ENCODE measurements around the gene TOP2A.
"Not testable (repeated sequence)": the region's sequence is repeated elsewhere in the genome, so short reads cannot be mapped to it uniquely, and the experiment has no call there.

The TOP2A gene

DNA sequence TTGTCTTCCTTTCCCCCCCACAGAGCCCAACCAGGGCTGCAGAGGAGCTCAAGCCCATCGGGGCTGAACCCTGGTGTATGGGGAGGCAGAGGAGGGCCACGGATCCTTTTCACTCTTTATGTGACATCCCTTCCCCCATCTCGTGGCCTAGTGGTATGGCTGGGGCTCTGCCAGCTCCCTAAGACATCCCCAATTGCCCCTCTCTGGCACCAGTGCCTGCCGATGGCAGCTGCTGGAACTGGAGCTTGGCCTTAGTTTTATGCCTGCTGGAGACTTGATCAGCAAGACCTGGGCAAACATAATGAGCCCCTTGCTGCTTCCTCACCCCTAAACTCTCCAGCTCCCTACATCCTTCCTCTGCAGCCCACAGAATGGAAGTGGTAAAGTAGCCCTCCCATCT, 8.0 kb upstream of the TOP2A start:
- DNase-seq: no peak

DNA sequence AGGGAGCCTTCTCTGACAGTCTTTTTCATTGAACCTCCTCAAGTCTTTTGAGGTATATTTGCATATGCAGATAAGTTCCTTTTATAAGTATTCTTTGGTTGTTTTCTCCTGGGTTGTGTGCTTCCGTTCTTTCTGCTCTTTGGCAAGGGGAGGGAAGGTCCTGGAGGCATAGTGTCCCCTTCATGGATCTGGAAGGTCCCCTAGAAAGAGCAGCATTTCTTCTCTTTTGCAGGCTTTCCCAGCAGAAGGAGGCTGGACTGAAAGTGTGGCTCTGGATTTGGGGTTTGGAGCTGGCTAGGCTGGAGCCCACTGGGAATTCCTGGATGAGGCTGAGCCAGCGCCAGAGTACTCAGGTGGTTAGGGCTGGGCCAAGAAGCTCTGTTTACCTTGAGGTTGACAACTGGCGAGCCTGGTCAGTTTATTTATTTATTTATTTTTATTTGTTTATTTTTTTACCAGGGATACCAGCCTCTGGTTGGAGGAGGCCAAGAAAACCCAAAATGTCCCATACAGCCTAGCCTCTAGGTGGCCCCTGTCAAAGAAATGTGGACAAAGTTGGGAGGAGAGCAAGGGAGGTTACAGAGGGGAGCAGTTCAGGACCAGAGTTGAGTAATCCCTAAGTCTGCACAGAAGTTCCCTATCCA, 5.4 kb upstream of the TOP2A start:
- no peak for DNase-seq

DNA sequence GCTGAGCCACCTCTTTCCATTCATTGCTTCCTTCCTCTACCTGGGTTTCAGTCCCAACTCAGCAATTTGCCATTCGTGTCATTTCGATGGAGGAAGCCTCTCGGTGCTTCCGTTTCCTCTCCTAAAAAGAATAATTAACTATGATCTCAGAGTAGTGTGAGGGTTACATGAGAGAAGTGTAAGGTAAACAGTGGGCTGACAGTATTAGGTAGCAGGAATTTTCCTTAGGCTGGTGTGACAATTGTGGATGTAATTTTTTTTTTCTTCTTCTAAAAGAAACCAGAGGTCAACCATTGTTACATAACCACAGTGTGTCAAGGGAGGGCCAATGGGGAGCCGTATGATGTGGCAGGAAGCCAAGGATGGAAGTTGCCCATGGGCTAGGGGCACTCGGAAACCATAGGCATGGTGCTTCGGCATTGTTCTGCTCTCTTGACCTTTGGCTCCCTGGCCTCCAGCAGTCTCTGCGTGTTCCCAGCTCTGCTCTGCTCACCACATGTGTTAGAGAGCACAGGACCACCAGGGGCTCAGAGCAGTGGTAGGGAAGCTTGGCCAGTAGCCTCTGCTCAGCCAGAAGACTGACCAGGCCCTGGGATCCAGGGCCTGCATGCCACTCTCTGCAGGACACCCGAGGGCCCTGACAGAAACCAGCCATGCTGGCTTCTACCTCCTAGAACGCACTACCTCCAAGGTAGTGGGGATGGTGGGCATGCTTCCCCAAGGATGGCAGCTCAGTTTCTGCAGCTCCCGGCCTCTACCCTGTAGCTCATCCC, 2.0 kb upstream of the TOP2A start:
- no peak for DNase-seq

DNA sequence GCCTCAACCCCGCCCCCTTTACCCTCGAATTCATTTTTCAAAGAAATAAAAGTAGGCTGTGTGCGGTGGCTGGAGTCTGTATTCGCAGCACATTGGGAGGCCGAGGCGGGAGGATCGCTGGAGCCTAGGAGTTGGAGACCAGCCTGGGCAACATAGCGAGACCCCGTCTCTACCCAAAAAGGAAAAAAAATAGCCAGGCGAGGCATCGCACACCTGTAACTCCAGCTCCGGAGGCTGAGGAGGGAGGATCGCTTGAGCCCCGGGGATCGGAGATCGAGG, 671 bp upstream of the TOP2A start:
- no peak for DNase-seq

DNA sequence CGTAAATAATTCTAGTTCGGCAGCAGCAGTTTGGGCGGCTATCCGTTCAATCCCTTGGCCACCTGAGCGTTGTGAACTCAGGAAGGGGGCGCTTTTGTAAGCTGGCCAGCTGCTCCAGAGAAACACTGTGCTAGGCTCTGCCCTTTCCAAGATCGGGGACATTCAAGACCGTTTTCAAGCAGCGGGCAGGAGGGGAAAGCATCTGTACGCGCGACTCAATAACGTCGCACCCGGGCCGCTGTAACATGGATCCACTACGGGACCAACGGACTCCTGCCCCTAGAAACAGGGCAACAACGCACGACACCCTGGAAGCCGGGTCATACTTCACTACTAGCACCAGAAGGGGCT, 463 bp downstream of the TOP2A start:
- DNase-seq: peak; percentile 20

DNA sequence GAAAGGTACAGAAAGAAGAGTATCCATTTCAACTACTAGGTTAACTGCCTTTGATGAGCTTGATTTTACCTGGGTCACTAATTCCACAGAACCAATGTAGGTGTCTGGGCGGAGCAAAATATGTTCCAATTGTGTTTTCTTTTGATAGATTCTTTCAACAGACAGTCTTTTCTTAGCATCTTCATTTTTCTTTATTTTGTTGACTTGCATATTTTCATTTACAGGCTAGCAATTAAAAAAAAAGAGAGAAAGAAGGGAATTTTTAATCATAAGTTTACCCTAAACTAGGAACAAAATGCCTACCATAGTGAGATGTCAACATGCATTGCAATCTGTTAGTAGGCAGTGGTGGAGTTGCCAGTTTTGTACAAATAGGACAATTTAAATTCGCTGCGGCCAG, 1.0 kb downstream of the TOP2A start:
- no peak for DNase-seq

DNA sequence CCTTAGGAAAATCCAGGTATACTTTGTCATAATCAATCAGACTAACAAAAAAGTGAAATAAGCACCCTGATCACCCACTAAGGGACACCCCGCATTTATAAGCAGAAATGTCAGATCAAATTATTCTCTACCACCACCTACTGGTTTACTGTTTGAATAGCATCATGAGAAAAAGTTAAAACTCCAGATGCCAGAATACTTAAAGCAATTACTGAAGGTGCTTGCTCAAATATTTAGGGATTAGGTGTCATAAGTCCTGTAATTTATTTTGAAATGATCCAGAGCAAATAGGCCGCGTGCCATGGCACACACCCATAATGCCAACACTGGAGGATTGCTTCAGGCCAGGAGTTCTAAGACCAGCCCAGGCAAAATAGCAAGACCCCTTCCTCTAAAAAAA, 2.3 kb downstream of the TOP2A start:
- DNase-seq: peak; percentile 42

DNA sequence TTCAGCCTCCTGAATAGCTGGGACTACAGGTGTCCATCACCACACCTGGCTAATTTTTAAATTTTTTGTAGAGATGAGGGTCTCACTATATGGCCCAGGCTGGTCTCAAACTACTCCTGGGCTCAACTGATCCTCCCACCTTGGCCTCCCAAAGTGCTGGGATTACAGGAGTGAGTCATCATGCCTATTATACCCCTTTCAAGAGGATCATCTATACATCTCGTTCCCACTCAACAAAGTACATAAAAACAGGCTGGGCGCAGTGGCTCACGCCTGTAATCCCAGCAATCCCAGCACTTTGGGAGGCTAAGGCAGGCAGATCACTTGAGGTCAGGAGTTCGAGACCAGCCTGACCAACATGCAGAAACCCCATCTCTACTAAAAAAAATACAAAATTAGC, 3.4 kb downstream of the TOP2A start:
- not testable (repeated sequence) for DNase-seq

DNA sequence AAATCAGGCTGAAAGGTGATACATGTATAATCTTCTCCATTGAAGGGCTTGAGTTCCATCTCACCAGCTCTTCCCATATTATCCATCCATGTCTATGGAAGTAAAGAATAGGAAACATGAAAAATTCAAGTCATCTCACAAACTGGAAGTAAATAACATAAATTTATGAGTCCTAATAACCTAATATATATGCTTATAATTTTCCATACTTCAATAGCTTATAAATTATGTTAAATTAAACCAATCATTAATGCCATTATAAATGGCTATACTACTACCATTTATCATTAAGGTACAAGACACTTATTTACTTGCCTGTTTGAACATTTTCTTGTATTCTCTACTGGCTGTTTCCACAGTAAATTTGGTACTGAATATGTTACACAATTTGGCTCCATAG, 4.8 kb downstream of the TOP2A start:
- no peak for DNase-seq

DNA sequence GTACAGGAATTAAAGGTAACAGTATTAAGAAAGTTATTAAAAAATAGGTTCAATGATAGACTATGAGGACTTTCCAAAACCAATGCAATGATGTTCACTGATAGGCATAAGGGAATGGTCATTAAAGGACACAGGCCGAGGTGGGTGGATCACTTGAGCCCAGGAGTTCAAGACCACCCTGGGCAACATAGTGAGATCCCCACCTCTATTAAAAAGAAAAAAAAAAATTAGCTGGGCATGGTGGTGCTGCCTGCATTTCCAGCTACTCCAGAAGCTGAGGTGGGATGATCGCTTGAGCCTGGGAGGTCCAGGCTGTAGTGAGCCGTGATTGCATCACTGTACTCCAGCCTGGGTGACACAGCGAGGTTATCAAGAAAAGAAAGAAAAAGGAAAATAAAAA, 5.9 kb downstream of the TOP2A start:
- no peak for DNase-seq

DNA sequence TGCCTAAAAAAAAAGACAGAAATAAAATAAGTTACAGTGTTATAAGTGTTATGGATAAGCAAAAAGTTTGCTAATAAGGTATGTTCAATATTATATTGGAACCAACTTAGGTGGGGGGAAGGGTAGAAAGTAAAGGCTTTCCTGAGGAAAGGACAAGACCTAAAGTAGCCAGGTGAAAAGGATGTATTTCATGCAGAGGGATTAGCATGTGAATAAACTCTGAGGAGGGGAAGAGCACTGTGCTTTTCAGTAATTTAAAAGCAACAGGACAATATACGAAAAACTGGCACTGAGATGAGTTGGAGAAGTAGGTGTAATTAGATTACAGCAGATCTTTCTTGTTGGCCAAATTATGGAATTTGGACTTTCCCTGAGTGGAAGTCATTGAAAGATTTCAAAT, 7.6 kb downstream of the TOP2A start:
- DNase-seq: no peak

DNA sequence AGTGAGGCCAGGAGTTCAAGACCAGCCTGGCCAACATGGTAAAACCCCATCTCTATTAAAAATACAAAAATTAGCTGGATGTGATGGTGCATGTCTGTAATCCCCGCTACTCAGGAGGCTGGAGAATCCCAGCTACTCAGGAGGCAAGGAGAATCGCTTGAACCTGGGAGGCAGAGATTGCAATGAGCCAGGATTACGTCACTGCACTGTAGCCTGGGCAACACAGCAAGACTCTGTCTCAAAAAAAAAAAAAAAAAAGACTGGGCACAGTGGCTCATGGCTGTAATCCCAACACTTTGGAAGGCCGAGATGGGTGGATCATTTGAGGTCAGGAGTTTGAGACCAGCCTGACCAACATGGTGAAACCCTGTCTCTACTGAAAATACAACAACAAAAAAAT, 8.2 kb downstream of the TOP2A start:
- DNase-seq: not testable (repeated sequence)

DNA sequence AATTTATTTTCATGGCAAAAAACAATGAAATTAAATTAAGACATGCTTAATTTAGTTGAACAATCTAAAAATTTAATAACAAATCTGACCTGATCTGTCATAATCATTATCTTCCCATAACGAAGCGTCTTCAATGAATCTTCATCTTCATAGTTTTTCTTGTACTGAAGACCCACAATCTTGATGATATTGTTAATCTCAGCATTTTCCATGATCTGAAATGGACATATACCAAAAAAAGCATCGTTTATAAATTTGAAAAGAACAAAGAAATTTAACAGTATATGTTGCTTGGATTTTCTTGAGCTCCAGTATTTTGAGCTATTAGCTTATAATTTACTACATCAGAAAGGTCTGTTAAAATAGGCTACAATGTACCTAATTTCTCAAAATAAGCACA, 10.2 kb downstream of the TOP2A start:
- DNase-seq: no peak

DNA sequence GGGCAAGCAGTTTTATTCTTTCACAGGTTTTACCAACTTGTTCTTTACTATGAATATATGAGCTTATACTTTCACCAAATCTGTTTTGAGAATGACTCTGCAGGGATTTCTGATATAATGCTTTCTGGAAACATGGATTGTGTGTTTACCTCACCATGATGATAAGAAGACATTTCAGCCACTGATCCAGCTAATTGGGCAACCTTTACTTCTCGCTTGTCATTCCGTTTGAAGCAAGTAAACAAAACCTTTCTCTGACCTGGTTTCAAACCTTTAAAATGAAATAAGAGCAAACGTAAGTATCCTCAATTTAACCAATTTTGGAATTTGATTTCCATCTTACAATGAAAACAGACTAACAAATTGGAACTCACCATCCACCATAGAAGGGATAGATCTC, 13.7 kb downstream of the TOP2A start:
- no peak for DNase-seq

DNA sequence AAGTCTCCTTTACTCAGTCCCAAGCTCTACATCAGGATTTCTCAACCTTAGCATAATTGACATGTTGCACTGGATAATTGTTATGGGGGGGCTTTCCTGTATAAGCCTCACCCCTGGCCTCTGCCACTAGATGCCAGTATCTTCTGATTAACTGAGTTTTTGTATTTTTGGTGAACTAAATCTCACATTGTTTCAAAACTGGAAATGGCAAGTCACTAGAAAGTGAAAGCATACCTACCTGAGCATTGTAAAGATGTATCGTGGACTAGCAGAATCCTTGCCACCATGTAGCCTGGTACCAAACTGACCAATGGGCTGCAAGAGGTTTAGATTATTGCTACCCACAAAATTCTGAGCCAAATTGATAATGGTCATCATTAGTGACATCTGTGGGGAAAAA, 15.0 kb downstream of the TOP2A start:
- DNase-seq: no peak

DNA sequence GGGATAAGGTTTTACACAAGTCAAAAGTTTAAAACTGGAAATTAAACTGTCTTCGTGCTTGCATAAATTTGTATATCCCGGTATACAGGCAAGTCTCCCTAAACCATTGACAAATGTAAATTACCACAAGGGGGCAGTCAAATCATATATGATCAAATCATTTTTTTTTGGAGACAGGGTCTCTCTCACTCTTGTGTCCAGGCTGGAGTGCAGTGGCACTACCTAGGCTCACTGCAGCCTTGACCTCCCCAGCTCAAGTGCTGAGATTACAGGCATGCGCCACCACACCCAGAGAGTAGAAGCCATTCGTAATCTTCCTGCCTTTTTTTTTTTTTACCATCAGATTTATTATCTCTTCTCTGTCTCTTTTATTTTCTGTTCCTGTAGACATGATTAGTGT, 18.5 kb downstream of the TOP2A start:
- peak; percentile 72 for DNase-seq

DNA sequence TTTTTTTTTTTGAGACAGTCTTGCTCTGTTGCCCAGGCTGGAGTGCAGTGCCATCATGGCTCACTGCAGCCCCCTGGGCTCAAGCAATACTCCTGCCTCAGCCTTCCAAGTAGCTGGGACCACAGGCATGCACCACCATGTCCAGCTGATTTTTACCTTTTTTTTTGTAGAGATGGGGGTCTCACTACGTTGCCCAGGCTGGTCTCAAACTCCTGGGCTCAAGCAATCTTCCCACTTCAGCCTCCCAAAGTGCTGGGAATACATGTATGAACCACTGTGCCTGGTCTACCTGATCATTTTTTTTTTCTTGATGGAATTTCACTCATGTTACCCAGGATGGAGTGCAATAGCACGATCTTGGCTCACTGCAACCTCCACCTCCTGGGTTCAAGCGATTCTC, 31.1 kb downstream of the TOP2A start:
- not testable (repeated sequence) for DNase-seq

DNA sequence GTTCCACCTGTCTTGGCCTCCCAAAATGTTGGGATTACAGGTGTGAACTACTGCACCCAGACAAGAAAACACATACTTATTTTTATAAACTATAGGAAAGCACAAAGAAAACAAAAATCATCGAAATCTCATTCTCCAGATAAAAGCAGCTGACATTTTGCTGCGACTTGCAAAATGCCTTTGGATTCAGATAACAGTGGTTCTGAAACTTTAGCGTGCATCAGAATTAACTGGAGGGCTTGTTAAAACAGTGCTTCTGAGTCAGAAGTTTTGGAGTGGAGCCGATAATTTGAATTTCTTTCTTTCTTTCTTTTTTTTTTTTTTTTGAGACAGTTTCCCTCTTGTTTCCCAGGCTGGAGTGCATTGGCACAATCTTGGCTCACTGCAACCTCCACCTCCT, 35.4 kb downstream of the TOP2A start:
- DNase-seq: no peak

DNA sequence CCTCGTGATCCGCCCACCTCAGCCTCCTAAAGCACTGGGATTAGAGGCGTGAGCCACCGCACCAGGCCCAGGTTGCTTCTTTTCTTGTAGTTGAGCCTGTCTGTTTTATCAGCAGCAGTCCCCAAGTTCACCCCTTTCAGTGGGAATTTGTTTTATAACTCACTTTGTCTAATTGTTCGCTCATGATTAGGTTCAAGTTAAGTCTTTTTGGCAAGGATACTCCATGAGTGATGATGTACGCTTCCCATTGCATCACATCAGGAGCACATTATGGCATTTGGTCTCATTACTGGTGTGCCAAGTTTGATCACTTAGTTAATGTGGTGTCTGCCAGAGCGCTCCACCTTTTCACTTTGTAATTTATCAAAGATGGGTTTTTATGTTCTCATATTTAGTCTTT, 38.7 kb downstream of the TOP2A start:
- DNase-seq: no peak

DNA sequence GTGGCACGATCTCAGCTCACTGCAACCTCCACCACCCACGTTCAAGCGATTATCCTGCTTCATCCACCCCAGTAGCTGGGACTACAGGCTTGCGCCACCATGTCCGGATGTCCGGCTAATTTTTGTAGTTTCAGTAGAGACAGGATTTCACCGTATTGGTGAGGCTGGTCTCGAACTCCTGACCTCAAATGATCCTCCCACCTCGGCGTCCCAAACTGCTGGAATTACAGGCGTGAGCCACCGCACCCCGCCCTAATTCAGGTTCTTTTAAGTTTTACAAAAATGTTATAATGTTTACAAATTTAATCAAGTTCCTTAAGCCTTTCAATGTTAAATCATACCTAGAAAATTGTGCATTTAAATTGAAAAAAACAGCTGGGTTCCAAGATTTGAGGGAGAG, 39.9 kb downstream of the TOP2A start:
- DNase-seq: no peak

DNA sequence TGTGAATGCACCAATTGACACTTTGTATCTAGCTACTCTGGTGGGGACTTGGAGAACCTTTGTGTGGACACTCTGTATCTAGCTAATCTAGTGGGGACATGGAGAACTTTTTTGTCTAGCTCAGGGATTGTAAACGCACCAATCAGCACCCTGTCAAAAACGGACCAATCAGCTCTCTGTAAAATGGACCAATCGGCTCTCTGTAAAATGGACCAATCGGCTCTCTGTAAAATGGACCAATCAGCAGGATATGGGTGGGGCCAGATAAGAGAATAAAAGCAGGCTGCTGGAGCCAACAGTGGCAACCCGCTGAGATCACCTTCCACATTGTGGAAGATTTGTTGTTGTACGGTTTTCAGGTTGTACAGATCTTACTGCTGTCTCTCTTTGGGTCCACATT, 41.2 kb downstream of the TOP2A start:
- DNase-seq: not testable (repeated sequence)

DNA sequence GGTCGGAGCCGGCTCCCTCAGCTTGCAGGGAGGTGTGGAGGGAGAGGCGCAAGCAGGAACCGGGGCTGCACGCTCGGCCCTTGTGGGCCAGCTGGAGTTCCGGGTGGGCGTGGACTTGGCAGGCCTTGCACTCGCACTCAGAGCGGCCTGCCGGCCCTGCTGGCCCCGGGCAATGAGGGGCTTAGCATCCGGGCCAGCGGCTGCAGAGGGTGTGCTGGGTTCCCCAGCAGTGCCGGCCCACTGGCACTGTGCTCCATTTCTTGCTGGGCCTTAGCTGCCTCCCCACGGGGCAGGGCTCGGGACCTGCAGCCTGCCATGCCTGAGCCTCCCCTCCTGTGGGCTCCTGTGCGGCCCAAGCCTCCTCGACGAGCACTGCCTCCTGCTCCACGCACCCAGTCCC, 41.9 kb downstream of the TOP2A start:
- DNase-seq: not testable (repeated sequence)

DNA sequence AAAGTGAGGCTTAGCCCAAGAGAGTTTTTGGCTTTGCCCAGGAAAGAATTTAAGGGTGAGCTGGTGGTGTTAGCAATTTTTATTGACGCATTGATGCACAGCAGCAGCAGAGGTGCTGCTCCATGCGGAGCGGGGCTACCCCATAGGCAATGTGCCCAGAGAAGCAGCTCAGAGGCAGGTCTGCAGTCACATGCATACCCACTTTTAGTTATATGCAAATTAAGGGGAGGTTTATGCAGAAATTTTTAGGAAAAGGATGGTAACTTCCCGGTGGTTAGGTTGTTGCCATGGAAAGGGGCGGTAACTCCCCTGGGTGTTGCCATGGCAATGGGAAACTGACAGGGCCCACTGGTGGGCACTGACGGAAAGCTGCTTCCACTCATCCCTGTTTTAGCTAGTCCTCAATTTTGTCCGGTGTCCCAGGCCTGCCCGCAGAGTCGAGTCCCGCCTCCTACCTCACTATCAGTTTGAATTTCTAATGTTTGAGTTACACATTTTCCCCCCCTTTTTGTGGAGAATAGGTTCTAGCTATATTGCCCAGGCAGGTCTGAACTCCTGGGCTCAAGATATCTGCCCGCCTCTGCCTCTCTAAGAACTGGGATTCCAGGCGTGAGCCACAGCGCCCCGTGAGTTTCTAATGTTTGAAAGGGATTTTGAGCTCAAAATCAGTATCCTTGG, 42.7 kb downstream of the TOP2A start:
- DNase-seq: no peak

DNA sequence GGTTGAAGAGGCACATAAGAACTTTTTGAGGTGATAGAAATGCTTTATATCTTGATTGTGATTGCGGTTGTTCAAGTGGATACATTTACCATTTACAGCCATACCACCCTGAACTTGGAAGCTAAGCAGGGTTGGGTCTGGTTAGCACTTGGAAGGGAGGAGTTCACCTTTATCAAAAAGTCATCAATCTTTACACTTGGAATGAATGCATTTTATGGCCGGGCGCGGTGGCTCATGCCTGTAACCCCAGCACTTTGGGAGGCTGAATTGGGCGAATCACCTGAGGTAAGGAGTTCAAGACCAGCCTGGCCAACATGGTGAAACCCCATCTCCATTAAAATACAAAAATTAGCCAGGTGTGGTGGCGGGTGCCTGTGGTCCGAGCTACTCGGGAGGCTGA, 43.7 kb downstream of the TOP2A start:
- DNase-seq: no peak

DNA sequence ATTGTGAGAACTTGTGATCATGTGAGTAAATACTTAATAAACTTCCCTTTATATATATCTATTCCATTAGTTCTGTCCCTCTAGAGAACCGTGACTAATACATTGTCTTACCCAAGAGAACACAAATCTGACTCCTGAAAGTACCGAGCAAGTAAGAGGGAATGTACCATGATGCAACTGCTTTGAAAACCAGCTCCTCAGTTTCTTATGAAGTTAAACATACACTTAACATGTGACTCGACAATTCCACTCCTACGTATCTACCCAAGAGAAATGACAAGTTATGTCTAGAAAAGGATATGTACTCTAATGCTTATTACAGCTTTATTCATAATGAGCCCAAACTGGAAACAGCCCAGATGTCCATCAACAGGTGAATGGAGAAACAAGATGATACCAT, 44.4 kb downstream of the TOP2A start:
- no peak for DNase-seq
